OCI-M1 (cell line): ENCODE results near the gene SMARCA4.
"Not testable (repeated sequence)": the region's sequence is repeated elsewhere in the genome, so short reads cannot be mapped to it uniquely, and the experiment has no call there.

Source experiments
- DNase-seq: peaks from one replicate; lab custom pipeline; 2025; lab: John Stamatoyannopoulos, UW

The SMARCA4 gene

GRCh38 chr19:11066326-11066725, 105.5 kb downstream of the SMARCA4 start:
- no peak for DNase-seq

DNA sequence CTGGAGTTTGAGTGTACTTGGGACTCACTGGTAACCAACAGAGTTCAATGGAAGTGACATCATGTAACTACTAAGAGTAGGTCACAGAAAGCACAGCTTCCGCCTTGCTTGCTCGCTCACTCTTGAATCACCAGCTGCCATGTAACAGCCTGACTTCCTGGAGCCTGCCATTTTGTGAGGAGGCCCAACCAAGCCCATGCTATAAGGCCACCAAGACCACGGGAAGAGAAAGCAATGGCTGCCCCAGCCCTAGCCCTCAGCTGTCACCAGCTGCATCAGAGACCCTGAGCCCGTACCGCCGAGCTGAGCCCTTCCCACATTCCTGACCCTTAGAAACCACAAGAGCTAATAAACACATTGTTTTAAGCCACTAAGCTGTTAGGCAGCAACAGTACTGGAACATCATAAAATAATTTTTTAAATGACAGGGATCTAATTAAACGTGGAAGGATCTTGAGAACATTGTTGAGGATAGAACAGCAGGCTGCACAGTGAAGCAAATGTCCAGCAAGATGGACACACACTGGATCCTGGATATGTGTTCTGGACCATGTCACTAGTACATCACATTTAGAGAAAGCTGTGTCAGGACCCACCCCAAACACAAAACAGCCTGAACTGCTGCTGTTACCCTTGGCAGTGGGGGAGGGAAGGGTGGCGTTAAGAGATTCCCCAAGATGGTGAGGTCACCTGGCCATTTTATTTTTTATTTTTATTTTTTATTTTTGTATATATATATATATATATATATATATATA, 106.7 kb downstream of the SMARCA4 start:
- DNase-seq, result no peak

- DNase-seq, result no peak
Measured at GRCh38 chr19:11069561-11069960, 108.7 kb downstream of the SMARCA4 start.

DNA sequence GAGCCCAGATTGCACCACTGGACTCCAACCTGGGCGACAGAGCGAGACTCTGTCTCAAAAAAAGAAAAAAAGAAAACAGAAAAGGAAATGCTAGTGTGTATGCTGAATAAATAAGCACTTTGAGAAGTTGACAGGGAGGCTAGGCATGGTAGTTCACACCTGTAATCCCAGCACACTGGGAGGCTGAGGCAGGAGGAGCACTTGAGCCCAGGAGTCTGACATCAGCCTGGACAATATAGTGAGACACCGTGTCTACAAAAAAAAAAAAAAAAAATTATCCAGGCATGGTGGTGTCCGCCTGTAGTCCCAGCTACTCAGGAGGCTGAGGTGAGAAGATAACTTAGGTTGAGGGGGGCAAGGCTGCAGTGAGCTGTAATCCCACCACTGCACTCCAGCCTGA, 109.3 kb downstream of the SMARCA4 start:
- no peak for DNase-seq

DNA sequence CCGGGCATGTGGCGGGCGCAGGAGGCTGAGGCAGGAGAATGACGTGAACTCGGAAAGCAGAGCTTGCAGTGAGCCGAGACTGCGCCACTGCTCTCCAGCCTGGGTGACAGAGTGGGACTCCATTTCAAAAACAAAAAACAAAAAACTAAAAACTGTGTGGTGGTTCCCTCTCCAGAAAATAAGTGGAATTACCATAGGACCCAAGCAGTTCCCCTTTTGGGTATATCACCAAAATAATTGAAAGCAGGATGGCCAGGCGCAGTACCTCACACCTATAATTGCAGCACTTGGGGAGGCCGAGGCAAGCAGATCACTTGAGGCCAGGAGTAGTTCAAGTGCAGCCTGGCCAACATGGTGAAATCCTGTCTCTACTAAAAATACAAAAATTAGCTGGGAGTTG, 112.7 kb downstream of the SMARCA4 start:
- DNase-seq, result no peak

DNA sequence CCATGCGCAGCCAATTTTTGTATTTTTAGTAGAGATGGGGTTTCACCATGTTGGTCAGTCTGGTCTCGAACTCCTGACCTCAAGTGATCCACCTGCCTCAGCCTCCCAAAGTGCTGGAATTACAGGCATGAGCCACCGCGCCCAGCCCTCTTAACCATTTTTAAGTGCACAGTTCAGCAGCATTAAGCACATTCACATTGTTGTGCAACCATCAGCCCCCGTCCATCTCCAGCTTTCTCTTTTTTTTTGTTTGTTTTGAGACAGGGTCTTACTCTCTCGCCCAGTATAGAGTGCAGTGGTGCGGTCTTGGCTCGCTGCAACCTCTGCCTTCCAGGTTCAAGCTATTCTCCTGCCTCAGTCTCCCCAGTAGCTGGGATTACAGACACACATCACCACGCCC, 116.0 kb downstream of the SMARCA4 start:
- not testable (repeated sequence) for DNase-seq

DNA sequence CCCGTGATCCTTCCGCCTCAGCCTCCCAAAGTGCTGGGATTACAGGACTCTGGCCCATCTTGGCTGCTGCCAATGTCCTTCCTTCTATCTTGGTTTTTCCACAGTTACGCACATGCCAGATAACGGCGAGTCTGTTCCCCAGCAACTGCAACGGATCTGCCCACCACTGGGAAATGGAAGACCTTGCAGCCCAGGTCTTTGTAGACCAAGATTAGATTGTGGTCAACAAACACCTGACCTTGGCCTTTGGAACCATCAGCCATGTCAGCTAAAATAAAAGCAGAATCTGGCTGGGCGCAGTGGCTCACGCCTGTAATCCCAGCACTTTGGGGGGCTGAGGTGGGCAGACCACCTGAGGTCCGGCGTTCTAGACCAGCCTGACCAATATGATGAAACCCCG, 118.1 kb downstream of the SMARCA4 start:
- DNase-seq, result no peak

GRCh38 chr19:11079999-11080398, 119.2 kb downstream of the SMARCA4 start:
- no peak for DNase-seq

- DNase-seq, result peak; percentile 64
Measured at GRCh38 chr19:11087870-11088505, 127.2 kb downstream of the SMARCA4 start.

DNA sequence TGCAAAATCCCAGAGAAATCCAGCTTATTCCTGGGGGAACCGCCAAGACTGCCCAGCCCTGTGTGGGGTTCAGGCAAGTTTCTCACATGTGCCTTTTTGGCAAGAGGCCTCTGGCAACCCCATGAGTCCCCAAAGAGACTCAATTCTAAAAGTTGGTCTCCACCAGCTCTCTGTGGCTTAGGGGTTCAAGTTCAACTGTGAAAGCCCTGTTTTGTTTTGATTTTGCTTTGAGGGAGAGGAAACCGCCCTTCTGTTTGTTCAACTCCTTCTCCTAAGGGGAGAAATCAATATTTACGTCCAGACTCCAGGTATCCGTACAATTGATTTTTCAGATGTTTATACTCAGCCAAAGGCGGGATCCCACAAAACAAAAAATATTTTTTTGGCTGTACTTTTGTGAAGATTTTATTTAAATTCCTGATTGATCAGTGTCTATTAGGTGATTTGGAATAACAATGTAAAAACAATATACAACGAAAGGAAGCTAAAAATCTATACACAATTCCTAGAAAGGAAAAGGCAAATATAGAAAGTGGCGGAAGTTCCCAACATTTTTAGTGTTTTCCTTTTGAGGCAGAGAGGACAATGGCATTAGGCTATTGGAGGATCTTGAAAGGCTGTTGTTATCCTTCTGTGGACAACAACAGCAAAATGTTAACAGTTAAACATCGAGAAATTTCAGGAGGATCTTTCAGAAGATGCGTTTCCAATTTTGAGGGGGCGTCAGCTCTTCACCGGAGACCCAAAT, 127.8 kb downstream of the SMARCA4 start:
- peak; percentile 64 for DNase-seq

DNA sequence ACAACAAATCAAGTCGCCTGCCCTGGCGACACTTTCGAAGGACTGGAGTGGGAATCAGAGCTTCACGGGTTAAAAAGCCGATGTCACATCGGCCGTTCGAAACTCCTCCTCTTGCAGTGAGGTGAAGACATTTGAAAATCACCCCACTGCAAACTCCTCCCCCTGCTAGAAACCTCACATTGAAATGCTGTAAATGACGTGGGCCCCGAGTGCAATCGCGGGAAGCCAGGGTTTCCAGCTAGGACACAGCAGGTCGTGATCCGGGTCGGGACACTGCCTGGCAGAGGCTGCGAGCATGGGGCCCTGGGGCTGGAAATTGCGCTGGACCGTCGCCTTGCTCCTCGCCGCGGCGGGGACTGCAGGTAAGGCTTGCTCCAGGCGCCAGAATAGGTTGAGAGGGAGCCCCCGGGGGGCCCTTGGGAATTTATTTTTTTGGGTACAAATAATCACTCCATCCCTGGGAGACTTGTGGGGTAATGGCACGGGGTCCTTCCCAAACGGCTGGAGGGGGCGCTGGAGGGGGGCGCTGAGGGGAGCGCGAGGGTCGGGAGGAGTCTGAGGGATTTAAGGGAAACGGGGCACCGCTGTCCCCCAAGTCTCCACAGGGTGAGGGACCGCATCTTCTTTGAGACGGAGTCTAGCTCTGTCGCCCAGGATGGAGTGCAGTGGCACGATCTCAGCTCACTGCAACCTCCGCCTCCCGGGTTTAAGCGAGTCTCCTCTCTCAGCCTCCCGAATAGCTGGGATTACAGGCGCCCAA, 128.6 kb downstream of the SMARCA4 start, which contains the start of gene LDLR:
TSS of gene LDLR (plus strand) at position 210 of the 760 bp plus-strand sequence. CDS start at position 296, 86 bp downstream.
- peak; percentile 96 for DNase-seq

- not testable (repeated sequence) for DNase-seq
Measured at GRCh38 chr19:11090014-11090263, 129.1 kb downstream of the SMARCA4 start.

- peak; percentile 100 for DNase-seq
Measured at GRCh38 chr19:11090264-11090996, 129.6 kb downstream of the SMARCA4 start.

GRCh38 chr19:11090997-11091702, 130.3 kb downstream of the SMARCA4 start:
- no peak for DNase-seq

DNA sequence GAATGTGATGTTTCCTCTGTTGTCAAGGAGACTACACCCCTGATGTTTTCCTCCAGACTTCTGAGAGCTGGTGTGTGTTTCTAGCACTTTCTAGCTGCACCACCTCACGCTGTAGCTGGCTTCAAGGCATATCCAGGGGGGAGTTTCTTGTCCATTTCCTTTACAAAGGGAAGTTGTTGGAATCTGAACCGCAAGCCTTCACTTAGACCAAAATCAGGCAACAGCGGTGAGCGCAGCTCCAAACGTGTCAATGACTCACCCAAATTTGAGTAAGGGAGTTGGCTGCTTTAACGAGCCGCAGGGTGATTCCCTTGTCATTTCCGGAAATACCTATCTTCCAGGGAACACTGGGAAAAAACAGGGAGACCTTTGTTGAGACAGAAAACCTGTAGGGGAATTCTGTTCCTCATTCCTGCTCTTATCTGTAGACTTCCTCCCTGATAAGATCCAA, 130.9 kb downstream of the SMARCA4 start:
- DNase-seq, result peak; percentile 71

DNA sequence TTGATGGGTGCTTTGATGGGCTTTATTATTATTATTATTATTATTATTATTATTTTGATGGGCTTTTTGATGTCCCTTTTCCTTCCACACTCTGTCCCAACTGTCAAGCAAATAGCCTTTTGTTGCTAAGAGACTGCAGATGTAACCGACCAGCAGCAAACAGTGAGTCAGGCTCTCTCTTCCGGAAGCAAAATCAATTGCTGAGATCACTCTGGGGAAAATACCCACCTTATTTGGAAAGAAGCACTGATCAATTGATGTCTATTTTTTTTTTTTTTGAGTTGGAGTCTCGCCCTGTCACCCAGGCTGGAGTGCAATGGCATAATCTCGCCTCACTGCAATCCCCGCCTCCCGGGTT, 131.3 kb downstream of the SMARCA4 start:
- peak; percentile 59 for DNase-seq

DNA sequence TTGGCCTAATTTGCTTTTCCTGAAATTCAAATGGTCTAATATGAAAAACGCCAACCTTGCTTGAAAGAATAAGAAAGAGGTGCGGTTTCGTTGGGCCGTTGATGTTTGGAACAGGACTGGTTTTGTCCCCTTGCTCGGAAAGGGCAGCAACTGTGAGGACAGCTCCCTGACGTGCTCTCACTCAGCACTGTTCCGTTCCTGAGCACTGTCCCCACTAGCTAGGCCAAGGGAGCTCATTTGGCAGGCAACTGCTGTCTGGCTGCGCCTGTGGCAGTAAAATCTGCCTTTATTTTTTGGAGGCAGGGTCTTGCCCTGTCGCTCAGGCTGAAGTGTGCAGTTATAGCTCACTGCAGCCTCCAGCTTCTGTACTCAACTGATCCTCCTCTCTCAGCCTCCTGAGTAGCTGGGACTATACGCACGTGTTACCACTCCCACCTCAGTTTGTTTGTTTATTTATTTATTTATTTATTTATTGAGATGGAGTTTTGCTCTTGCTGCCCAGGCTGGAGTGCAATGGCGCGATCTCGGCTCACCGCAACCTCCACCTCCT, 132.9 kb downstream of the SMARCA4 start:
- DNase-seq, result peak; percentile 44

- no peak for DNase-seq
Measured at GRCh38 chr19:11094520-11094894, 133.7 kb downstream of the SMARCA4 start.

GRCh38 chr19:11096210-11096841, 135.5 kb downstream of the SMARCA4 start:
- peak; percentile 46 for DNase-seq

GRCh38 chr19:11097367-11097766, 136.5 kb downstream of the SMARCA4 start:
- not testable (repeated sequence) for DNase-seq
